Stimulated activated CD8-positive, alpha-beta memory T cell treated with anti-CD3 and anti-CD28 coated beads, Interleukin-15, amount 100 ng/mL, for 24 hours (primary cell): Measurements from ENCODE around the gene SARM1.

ENCODE experiments used
- DNase-seq: peaks from one replicate; pipeline ENCODE4 v3.0.0-alpha.2; 2020; ENCODE audit warnings: low read depth

Gene SARM1

DNA sequence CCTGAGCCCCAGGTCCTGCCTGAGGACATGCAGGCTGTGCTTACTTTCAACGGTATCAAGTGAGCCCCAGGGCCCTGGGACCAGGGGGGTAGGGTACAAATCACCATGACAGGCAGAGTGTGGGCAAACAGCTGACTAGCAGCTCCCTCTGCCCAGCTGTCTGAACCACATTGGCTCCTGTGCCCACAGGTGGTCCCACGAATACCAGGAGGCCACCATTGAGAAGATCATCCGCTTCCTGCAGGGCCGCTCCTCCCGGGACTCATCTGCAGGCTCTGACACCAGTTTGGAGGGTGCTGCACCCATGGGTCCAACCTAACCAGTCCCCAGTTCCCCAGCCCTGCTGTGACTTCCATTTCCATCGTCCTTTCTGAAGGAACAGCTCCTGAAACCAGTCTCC is 24.5 kb downstream of the SARM1 start:
- no peak for DNase-seq

GRCh38 chr17:28396635-28397239 is 25.2 kb downstream of the SARM1 start:
- DNase-seq, result no peak

DNA sequence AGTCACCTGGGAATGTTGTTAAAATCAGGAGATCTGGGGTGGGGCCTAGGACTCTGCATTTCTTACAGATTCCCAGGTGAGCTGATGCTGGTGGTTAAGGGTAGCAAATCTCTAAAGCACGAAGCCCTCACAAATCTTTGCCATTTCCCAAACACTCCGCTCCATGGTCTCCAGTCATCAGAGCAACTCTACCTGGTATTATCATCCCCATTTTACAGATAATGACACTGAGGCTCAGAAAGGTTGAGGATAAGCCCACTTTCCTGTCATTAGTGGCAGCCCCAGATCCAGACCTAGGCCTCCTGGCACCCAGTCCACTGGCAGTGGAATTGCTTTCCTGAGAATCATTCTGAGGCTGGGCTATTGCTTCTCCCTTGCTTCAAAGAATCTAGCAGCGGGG is 25.8 kb downstream of the SARM1 start:
- no peak for DNase-seq

- no peak for DNase-seq
These were observed 26.3 kb downstream of the SARM1 start for GRCh38 chr17:28397687-28398279.

- no peak for DNase-seq
These were observed 26.9 kb downstream of the SARM1 start for GRCh38 chr17:28398280-28398981.

DNA sequence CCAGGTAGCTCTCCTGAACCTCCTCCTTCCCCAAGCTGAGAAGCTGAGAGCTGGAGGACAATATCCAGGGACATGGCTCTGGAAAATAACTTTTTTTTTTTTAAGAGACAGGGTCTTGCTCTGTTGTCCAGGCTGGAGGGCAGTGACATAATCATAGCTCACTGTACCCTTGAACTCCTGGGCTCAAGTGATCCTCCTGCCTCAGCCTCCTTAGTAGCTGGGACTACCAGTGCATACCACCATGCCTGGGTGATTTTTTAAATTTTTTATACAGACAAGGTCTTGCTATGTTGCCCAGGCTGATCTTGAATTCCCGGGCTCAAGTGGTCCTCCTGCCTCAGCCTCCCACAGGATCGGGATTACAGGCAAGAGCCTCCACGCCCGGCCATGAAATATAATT is 28.3 kb downstream of the SARM1 start:
- no peak for DNase-seq

GRCh38 chr17:28402224-28402630 is 30.7 kb downstream of the SARM1 start:
- no peak for DNase-seq

DNA sequence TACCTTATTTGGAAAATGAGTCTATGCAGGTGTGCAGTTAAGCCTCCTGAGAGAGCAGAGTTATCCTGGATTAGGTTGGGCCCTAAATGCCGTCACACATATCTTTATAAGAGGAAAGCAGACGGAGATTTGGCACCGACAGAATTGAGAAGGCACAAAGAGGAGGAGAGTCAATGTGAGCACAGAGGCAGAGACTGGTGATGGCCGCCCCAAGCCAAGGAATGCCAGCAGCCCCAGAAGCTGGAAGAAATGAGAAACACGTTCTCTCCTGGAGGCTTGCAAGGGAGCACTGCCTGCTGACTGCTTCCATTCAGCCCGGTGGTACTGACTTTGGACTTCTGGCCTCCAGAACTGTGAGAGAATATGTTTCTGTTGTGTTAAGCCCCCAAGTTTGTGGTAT is 31.4 kb downstream of the SARM1 start:
- DNase-seq, result no peak

- no peak for DNase-seq
These were observed 32.5 kb downstream of the SARM1 start for GRCh38 chr17:28404007-28404406.

DNA sequence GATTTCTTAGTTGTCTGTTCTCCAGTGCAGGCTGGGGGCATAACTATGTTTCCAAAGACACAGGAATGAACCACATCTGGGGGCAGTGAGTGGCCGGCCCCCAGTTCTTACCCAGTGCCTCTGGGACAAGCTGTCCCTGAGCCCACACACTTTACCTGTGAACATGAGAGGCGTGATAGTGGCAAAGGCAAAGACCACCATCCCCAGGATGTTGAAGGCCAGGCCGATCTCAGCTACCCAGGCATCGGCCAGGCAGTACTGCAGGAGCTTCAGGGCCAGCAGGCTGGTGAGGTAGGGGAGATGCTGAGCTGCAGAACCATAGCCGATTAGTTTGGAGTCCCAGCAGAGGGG is 32.9 kb downstream of the SARM1 start:
- no peak for DNase-seq

DNA sequence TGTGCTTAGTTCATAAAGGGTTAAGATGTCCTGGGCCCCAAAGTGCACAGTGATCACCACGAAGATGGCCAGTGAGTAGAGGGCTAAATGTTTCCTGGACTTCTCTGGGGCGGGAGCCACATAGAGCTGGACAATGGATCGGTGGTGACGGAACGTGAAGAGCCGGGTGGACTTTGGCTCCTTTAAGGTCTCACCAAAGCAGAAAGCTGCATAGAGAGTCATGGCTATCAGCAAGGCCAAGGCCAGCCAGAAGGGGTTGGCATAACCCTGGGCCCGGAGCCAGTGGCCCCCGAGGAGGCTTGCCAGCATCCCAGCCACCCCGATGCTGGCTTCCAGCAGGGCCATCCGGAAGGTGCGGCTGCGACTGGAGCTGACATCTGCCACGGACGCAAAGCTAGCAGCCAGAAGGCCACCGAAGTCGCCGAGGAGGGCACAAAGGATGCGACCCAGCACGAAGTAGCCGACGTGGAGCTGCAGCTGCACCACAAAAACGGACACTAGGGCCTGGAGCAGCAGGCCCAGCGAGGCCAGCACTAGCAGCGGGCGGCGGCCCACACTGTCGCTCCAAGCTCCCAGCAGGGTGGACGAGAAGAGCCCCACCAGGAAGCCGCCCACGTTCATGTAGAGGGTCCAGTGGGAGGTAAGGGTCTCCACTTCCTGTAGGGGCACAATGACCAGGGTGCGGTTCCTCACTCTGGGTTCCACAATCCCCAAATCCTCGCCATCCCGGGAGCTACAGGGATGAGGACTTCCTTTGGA is 33.5 kb downstream of the SARM1 start:
- no peak for DNase-seq

DNA sequence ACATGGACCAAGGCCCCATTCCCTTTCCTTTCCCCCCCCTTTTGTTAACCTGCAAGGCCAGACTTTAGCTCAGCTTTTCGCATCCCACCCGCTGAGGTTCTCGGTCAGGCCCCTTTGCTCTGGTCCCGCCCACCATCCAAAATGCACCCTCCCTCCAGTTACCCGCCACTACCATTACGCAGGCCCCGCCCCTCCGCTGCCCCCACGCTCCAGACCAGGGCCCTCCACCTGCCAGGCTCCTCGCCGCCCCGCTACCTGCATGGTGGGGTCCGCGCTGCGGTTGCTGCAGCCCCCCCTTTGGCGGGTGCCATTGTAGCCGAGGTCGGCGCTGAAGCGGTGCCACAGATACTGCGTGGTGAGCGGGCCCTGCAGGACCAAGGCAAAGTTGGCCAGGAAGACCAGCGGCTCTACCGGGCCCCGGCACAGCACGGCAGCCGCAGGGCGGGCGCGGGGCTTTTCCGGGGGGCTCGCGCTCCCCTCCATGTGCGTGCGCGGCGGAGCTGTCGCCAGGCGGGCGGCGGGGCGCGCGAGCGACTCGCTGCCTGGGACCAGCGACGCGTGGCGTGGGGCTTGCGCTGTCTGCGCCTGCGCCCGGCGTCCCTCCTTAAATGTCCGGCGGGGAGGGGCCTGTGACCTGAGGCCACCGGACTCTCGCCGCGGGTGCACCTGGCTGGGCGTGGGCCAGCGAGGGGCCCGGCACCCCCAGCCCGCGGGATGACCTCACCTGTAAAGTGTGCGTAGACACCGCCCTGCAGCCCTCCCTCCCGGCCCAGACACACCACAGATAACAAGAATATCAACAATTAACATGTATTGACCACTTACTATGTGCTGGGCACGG is 34.4 kb downstream of the SARM1 start, which contains the start of gene SLC46A1:
Gene SLC46A1 (minus strand): TSS at position 581 of the 841 bp plus-strand sequence. CDS start 98 bp downstream, at position 483.
- peak; percentile 39 for DNase-seq

DNA sequence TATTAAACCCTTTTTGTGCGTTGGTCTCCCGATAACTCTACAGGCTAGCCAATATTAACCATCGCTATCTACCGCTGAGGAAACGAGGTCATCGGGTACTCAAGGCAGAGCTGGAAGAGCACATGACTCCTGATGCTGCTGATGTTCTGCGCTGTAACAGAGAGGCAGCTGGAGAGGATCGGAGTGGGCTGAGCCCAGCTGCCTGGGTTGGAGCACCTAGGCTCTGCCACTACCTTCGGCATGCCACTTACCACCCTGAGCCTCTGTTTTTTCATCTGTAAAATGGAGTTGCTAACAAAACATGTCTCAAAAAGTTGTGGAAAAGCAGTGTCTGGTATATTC is 35.0 kb downstream of the SARM1 start:
- DNase-seq, result no peak

DNA sequence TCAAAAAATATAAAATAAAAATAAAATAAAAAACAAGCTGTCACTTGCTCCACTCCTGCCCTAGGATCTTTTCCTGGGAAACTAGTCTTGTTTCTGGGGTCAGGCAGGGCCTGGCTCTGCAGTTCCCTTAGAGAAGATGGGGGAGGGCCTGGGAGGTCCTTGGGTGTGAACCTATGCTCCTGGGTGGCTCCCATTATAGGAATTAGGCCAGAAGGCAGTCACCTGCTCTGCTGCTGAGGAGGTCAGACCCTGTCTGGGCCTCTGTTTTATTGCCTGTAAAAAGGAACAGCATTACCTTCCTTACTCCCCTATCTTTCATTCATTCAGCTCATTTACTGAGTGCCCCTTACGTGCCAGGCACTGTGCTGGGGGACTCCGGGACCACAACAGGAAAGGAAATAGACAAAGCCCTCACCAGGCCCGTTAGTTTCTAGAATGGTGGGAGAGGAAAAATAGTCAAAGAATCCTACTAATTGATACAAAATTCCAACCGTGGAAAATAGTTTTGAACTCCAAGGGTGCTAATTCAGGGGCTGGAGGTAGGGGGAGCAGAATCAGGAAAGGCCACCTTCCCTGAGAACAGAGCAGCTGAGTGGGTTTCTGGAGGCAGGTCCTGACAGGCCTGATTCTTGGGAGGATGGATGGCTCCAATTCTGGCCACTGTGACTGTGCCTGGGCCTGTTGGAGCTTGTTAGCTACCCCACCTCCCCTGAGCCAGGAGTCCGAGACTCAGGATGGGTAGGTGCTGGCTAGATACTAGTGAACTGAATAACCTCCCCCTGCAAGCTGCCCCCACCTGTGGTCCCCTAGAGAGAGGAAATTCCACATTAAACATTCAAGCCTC is 35.9 kb downstream of the SARM1 start:
- no peak for DNase-seq

- DNase-seq, result no peak
These were observed 36.4 kb downstream of the SARM1 start for GRCh38 chr17:28407974-28408306.

DNA sequence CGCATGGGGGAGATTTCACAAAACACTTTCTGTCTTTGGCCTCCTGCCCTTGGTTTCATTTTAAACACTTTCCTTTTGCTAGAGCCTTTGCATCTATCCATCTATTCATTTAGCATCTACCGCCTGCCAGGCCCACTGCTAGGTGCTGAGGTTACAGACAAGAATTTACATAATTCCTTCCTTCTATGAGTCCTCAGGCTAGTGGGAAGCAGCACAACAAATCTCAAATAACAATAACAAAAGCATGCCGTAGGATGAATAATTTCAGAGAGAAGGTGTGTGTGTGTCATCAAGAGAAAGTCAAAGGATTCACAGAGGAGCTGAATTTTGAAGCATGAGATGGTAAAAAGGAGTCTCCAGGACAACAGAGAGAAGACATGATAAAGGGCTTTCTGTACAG is 40.6 kb downstream of the SARM1 start:
- no peak for DNase-seq

GRCh38 chr17:28413804-28414203 is 42.3 kb downstream of the SARM1 start:
- no peak for DNase-seq

DNA sequence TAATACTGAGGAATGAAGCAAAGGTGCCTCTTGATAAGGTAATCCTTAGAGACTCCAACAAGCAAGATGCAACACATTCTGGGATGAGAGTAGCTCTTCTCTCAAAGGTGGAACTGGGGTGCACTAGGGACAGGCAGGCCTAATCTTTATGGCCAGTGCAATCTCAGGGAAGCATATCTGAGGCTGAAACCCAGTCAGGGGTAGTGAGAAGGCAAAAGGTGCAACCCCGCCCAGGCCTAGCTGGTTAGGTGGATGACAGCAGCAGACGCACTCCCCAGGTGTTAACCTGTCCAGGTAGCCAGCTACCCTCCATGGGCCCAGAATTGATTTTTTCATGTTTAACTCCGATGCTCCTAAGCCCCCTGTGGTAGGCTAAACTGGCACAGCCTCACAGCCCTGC is 44.4 kb downstream of the SARM1 start:
- no peak for DNase-seq

DNA sequence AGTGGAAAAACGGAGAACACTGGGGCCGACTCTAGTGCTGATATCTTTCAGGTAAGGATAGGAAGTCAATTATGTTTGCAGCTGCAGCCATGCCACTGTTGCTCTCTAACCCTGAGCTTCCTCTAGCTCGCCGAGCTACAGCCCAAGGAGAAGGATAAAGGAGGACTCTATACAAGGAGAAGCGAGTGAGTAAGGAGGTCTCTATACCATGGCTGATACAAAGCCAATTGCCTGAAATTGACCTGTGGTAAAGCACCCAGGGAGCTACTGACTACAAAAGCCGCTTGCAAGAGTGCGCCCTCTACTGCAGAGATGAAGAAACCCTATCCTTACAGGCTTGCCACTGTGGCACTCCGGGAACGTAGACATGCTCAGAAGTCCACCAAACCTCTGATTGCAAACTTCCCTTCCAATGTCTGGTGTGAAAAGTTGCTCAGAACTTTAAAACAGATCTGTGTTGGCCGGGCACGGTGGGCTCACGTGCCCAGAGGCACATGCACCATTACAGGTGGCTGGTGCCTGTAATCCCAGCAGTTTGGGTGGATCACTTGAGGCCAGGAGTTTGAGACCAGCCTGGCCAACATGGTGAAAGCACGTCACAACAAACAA is 45.3 kb downstream of the SARM1 start:
- no peak for DNase-seq

- no peak for DNase-seq
These were observed 50.4 kb downstream of the SARM1 start for GRCh38 chr17:28421787-28422305.

DNA sequence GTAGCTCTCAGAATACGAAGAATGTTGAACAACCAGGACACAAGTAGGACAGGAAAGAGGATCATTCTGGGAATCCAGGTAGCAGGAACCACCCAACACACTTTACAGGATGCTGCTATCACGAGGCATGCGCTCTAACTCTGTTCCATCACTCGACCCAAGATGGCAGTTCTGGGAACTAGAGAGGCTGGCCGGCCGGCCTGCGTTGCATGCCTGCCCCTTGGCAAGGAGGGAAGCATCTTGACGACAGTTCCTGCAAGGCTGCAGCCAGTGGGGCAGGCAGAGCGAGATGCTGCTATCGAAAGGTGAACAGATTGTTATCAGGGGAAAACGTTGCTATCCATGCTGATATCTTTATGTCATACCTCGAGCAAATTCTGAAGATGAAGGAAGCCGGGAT is 53.7 kb downstream of the SARM1 start:
- no peak for DNase-seq
